ENCODE measurements around the gene BOC.

DNA sequence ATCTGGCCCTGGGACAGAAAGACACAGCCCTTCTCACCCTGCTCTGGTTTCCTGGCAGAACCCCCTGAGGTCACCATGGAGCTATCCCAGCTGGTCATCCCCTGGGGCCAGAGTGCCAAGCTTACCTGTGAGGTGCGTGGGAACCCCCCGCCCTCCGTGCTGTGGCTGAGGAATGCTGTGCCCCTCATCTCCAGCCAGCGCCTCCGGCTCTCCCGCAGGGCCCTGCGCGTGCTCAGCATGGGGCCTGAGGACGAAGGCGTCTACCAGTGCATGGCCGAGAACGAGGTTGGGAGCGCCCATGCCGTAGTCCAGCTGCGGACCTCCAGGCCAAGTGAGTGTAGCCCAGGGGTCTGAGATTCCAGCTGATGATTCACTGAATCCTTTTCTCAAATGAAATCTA lies 61.7 kb downstream of the BOC start:
- TF ChIP-seq, protein P1, sequence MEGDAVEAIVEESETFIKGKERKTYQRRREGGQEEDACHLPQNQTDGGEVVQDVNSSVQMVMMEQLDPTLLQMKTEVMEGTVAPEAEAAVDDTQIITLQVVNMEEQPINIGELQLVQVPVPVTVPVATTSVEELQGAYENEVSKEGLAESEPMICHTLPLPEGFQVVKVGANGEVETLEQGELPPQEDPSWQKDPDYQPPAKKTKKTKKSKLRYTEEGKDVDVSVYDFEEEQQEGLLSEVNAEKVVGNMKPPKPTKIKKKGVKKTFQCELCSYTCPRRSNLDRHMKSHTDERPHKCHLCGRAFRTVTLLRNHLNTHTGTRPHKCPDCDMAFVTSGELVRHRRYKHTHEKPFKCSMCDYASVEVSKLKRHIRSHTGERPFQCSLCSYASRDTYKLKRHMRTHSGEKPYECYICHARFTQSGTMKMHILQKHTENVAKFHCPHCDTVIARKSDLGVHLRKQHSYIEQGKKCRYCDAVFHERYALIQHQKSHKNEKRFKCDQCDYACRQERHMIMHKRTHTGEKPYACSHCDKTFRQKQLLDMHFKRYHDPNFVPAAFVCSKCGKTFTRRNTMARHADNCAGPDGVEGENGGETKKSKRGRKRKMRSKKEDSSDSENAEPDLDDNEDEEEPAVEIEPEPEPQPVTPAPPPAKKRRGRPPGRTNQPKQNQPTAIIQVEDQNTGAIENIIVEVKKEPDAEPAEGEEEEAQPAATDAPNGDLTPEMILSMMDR (IDR thresholded peaks at IDR 0.05; ENCODE audit: insufficient read depth, low read length): no peak
- TF ChIP-seq SPI1 (IDR thresholded peaks at IDR 0.05; ENCODE audit: borderline replicate concordance, low read depth): no peak

Data from HL-60 (cell line).